HG02870 (cell line): ENCODE results near the gene ATP2B3.
A peak's percentile ranks its signal among the peaks of the same experiment; 100 is the strongest.

ENCODE experiments used
- ATAC-seq: cut with Tn5 transposase; IDR thresholded peaks from one replicate; pipeline ENCODE4 v1.9.1; 2021; ENCODE audit warnings: mild to moderate bottlenecking, moderate library complexity; ENCODE audit not compliant: unreplicated experiment

ATP2B3 gene

DNA sequence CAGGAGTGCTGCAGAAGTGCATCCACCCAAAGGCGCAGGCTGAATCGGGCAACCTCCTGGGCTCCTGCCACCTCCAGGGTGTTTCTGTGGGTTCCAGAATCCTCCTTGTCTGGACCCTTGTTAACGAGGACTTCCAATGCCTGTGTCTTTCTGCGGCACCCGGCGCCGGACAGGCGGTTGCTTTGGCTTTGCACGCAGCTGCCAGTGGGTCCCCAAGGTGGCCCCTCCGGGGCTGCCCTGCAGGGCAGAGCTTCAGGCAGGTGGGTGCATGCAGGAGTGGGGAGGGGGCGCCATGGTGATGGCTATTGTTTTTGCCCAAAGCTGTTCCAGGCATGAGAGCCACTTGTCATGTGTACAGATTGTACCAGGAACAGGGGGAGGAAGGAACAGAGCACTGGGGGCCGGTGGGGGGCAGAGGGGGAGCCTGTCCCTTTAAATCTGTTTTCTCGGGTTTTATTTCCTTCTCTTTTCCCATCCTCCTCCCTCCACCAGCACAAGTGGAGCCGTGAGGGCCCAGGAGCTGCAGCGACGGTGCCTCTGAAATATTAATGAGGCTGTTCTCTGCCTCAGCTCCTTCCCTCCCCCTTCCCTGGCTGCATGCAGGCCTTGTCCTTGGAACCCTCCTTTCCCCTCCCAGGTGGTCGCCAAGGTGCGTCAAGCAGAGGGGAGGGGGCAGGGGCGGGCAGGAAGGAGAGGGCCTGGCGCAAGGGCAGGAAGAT lies 13.1 kb downstream of the ATP2B3 start:
- no peak for ATAC-seq

GRCh38 chrX:153533091-153533490 lies 15.6 kb downstream of the ATP2B3 start:
- ATAC-seq: no peak

DNA sequence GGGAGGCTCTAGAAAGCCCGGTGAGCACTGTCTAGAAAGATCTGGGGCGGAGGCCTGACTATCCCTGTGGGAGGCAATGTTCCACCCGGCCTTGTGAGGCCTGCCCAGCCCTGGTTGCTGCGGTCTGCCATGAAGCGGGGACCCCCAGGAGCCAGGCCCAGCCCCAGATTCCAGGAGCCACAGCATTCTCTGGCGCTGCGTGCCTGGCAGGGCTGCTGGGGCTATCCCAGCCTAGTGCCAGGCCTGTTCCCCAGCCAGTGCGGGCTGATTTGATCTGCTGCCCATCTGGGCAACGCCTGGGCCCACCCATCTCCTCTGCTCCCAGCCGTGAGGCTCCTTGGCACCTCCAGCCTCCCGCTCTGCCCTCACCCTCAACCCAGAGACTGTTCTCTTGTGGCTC lies 19.6 kb downstream of the ATP2B3 start:
- no peak for ATAC-seq

- no peak for ATAC-seq
Observed at GRCh38 chrX:153537526-153538295, 20.3 kb downstream of the ATP2B3 start.

DNA sequence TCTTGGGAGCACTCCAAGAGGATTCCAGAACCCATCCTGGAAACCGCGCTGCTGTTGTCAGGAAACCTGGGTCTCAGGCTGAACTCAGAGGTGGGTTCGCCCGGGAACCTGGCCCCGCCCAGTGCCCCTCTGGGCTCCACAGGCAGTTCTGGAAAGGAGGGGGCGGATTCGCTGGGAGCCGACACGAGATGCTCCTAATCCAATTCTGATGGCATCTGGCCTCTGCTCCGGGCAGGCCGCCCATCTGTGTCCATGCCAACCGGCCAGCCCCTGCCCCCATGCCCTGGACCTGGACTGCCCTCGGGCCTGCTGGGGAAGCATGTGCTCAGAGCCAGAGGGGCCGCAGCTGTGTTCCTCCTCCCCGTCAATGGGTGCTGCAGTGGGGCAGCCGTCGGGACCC lies 21.0 kb downstream of the ATP2B3 start:
- no peak for ATAC-seq

- peak; percentile 78 for ATAC-seq
Observed at GRCh38 chrX:153539171-153539978, 21.9 kb downstream of the ATP2B3 start.

DNA sequence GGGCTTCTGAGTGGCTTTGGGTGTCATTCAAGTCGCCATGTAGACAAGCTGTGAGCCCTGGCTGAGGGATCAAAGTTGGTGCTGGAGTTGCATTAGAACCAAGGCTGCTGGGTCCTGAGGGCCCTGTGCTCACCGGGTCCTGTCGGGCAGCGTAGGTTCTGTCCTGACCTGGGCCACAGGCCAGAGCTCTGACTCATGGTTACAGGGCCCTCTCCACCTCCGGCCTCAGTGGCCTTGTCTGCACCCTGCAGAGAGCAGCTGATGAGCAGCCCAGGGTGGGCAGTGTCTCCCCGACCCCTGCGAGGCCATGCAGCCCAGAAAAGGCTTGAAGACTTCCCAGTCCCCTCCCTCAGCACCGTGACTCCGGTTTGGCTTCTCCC lies 22.5 kb downstream of the ATP2B3 start:
- ATAC-seq: no peak

- ATAC-seq: no peak
Observed at GRCh38 chrX:153544727-153545126, 27.3 kb downstream of the ATP2B3 start.

GRCh38 chrX:153546386-153546785 lies 28.9 kb downstream of the ATP2B3 start:
- ATAC-seq: no peak

- ATAC-seq: no peak
Observed at GRCh38 chrX:153547195-153547594, 29.8 kb downstream of the ATP2B3 start.

- ATAC-seq: no peak
Observed at GRCh38 chrX:153549231-153549630, 31.8 kb downstream of the ATP2B3 start.

GRCh38 chrX:153549807-153550206 lies 32.4 kb downstream of the ATP2B3 start:
- ATAC-seq: no peak

DNA sequence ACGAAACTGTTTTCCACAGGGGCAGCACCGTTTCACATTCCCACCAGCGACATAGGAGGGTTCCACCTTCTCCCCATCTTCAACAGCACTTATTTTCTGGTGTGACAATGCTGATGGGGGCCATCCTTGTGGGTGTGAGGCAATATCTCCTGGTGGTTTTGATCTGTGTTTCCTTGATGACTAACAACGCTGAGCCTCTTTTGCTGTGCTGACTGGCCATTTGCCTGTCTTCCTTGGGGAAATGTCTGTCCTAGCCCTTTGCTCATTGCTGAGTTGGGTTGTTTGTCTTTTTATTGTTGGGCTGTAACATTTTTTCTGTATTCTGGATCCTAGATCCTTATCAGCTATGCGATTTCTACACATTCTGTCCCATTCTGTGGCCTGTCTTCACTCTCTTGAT lies 33.7 kb downstream of the ATP2B3 start:
- no peak for ATAC-seq

- peak; percentile 54 for ATAC-seq
Observed at GRCh38 chrX:153554519-153555167, 37.2 kb downstream of the ATP2B3 start.

DNA sequence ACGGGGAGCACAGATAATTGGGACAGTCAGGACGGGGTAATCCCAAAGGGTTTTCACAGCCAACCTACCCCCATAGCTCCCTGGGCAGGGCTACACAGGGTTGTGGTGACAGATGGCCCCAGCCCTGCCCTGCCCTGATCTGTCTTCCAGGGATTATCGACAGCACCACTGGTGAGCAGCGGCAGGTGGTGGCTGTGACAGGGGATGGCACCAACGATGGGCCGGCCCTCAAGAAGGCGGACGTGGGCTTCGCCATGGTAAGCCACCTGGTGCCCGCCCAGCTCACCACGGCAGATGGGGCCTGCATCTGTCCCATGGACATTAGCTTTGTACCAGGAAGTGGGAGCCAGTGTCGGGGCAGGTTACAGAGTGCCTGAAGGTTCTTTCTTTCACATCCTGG lies 39.3 kb downstream of the ATP2B3 start:
- ATAC-seq: no peak

DNA sequence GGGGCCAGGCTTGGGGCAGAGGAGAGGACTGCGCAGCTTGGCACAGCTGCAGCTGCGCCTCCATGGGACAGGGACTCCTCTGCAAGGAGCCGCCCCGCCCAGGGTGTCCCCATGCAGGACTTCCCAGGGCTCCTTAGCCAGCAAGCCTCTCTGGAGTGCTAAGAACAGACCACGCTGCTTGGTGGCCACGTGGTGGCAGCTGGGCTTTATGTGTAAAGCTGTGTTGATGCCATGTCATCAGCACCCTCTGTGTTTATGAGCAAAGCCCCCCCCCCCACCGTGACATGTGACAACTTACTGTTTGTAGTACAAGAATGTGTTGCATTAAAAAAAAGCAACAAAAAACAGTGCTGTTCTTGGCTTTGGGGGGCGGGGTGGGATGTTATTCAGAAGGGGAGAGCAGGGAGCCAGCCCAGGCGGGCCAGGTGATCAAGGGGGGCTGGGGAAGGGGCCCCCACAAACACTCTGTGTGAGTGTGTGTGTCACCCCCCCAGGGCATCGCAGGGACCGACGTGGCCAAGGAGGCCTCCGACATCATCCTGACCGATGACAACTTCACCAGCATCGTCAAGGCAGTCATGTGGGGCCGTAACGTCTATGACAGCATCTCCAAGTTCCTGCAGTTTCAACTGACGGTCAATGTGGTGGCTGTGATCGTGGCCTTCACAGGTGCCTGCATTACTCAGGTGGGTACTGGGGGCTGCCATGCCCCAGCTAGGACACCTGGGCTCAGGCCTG lies 40.3 kb downstream of the ATP2B3 start:
- no peak for ATAC-seq

DNA sequence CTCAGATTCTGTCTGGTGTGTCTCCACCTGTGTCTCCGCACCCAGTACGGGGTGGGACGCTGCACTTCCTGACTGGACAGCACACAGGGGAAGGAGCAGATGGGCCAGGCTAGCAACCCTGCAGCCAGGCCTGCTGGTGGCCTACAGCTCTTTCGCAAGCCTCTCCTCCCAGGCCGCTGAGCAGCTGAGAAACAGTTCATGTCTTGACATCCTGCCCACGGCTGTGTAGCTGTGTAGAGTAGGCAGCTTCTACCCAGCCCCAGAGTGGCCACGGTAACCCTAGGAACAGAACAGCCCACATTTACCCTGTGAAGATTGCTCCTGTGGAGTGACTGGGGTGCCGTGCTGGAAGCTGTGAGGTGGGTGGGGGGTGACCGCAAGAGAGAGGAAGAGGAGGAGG lies 42.6 kb downstream of the ATP2B3 start:
- ATAC-seq: no peak

DNA sequence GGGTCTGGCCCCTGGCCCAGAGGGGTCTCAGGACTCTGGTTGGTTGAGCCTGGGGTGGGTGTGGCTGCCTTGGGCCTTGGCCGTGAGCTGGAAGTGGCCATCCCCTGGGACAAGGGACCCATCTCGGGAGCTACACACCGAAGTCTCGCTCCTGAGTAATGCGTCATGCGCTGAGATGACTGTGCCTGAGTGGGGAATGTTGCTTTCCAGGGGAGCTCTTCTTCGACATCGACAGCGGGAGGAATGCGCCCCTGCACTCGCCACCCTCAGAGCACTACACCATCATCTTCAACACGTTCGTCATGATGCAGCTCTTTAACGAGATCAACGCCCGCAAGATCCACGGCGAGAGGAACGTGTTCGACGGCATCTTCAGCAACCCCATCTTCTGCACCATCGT lies 43.0 kb downstream of the ATP2B3 start:
- no peak for ATAC-seq

DNA sequence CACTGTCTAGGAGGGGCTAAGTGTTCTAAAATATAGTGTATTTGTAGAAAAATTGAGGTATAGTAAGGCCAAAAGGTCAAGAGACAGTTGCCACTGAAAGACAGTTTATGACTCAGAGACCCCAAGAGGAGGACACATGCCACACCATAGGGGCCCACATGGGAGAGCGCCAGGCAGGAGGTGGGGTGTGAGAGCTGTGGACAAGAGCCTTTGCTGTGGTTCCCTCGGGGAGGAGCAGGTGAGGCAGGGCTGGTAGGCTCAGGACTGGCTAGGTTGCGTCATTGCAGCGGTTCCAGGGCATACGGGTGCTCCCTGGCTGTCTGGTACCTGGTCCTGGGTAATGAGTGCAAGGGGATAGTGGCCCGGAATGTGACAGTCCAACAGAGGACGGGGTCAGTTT lies 43.9 kb downstream of the ATP2B3 start:
- no peak for ATAC-seq

DNA sequence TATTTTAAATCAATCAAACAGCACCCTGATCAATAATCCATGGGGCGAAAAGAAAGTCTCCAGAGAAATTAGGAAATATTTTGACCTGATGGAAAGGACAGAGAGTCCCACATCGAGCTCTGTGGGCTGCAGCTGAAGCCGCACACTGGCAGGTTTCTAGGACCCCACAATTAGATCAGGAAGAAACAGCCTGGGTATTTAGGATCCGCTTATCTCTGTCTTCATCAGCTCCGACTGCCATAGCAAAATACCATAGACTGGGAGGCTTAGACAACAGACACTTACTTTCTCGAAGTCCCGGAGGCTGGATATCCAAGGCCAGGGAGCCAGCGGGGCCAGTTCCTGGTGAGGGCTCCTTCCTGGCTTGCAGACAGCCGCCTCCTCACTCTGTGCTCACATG lies 45.1 kb downstream of the ATP2B3 start:
- no peak for ATAC-seq
